ENCODE measurements around the gene MAPK1. TPM values are rescaled to one million over a fixed set of nuclear protein-coding genes. Genes with fewer than 3 reads are reported as not detected.
"Not testable (repeated sequence)": the region's sequence is repeated elsewhere in the genome, so short reads cannot be mapped to it uniquely, and the experiment has no call there.

The MAPK1 gene
- total RNA-seq, 1 experiment from 2014 or later = 139 TPM

DNA sequence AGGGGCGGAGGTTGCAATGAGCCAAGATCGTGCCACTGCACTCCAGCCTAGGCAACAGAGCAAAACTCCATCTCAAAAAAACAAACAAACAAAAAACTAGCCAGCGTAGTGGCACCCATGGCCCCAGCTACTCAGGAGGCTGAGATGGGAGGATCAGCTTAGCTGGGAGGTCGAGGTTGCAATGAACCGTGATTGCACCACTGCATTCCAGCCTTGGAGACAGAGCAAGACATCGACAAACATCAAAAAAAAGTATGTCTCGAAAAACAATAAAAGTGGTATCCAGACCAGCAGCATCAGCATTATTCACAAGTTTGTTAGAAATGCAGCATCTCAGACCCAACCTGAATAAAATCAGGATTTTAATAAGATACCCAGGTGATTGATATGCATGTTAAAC lies 6.2 kb upstream of the MAPK1 start:
- no TSS peak for BruUV-seq (replicated peaks)
- Histone ChIP-seq H3K4me1 (ENCODE audit: insufficient read depth, low read length, poor library complexity, severe bottlenecking) (peaks cover 5% of the 10 kb centered on the region), H3K4me3 (ENCODE audit: low read depth, low read length, poor library complexity, severe bottlenecking) (no peak overlapping the region), H3K36me3 (ENCODE audit: insufficient read depth, low read length, poor library complexity, severe bottlenecking) (no peaks in the 10 kb centered on the region), H3K27me3 (replicated peaks; ENCODE audit: insufficient read depth, low read depth, low read length, poor library complexity) (no peaks in the 10 kb centered on the region), H3K9me3 (ENCODE audit: low read depth, low read length, poor library complexity, severe bottlenecking) (no peaks in the 10 kb centered on the region), H3K27ac (ENCODE audit: low read depth, low read length, poor library complexity, severe bottlenecking) (no peak overlapping the region)
- ChIA-PET CTCF (no interaction called here), POLR2A (ENCODE audit: low non-redundant PET) (no interaction called here)
- DNase-seq (ENCODE audit: low spot score) = no peak
- TF ChIP-seq, protein P1, sequence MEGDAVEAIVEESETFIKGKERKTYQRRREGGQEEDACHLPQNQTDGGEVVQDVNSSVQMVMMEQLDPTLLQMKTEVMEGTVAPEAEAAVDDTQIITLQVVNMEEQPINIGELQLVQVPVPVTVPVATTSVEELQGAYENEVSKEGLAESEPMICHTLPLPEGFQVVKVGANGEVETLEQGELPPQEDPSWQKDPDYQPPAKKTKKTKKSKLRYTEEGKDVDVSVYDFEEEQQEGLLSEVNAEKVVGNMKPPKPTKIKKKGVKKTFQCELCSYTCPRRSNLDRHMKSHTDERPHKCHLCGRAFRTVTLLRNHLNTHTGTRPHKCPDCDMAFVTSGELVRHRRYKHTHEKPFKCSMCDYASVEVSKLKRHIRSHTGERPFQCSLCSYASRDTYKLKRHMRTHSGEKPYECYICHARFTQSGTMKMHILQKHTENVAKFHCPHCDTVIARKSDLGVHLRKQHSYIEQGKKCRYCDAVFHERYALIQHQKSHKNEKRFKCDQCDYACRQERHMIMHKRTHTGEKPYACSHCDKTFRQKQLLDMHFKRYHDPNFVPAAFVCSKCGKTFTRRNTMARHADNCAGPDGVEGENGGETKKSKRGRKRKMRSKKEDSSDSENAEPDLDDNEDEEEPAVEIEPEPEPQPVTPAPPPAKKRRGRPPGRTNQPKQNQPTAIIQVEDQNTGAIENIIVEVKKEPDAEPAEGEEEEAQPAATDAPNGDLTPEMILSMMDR (conservative IDR thresholded peaks at IDR 0.05; ENCODE audit: low read depth, low read length) = no peak
- TF ChIP-seq EZH2 (IDR thresholded peaks at IDR 0.05; ENCODE audit: borderline replicate concordance, low read depth, low read length, poor library complexity, severe bottlenecking) = no peak
- intact Hi-C loops (cut with micrococcal nuclease; ENCODE audit: unreplicated experiment) = no loop called here

DNA sequence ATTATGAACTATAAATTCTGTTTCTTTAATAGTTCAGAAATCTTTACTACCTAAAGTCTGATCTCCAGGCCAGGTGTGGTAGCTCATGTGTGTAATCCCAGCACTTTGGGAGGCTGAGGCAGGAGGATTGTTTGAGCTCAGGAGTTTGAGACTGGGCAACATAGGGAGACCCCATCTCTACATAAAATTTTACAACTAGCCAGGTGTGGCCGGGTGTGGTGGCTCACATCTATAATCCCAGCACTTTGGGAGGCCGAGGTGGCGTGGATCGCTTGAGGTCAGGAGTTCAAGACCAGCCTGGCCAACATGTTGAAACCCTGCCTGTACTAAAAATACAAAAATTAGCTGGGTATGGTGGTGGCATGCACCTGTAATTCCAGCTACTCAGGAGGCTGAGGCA lies 5.3 kb upstream of the MAPK1 start:
- CTCF ChIA-PET; POLR2A ChIA-PET (ENCODE audit: low non-redundant PET); H3K4me3 ChIP-seq (ENCODE audit: low read depth, low read length, poor library complexity, severe bottlenecking); H3K4me1 ChIP-seq (ENCODE audit: insufficient read depth, low read length, poor library complexity, severe bottlenecking); H3K36me3 ChIP-seq (ENCODE audit: insufficient read depth, low read length, poor library complexity, severe bottlenecking); DNase-seq (ENCODE audit: low spot score); H3K27ac ChIP-seq (ENCODE audit: low read depth, low read length, poor library complexity, severe bottlenecking); H3K27me3 ChIP-seq (replicated peaks; ENCODE audit: insufficient read depth, low read depth, low read length, poor library complexity); BruUV-seq (replicated peaks); intact Hi-C loops (cut with micrococcal nuclease; ENCODE audit: unreplicated experiment); H3K9me3 ChIP-seq (ENCODE audit: low read depth, low read length, poor library complexity, severe bottlenecking): not testable (repeated sequence)

DNA sequence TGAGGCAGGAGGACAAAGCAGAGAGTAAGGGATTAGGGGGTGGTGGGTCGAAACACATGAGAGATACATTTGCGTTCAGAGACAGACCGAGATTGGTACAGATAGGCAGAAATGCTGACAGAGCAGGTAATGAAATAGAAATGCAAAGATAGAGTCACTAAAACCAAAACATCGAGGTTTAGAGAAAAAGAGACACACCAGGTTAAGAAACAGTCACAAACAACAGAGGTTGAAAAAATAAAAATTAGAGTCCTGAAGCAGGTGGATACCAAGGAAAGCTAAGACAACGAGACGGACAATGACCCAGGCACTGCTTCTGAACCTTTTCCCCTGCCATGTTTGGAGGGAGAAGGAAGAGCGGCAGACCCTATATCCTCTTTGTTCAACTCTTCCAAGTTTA lies 1.2 kb upstream of the MAPK1 start:
- no peak overlapping the region for H3K27ac ChIP-seq (ENCODE audit: low read depth, low read length, poor library complexity, severe bottlenecking)
- BruUV-seq (replicated peaks) = no TSS peak
- TF ChIP-seq, protein P1 (conservative IDR thresholded peaks at IDR 0.05; ENCODE audit: low read depth, low read length) = no peak
- no peak for TF ChIP-seq EZH2 (IDR thresholded peaks at IDR 0.05; ENCODE audit: borderline replicate concordance, low read depth, low read length, poor library complexity, severe bottlenecking)
- peaks cover 19% of the 10 kb centered on the region for H3K4me1 ChIP-seq (ENCODE audit: insufficient read depth, low read length, poor library complexity, severe bottlenecking)
- no peaks in the 10 kb centered on the region for H3K9me3 ChIP-seq (ENCODE audit: low read depth, low read length, poor library complexity, severe bottlenecking)
- CTCF ChIA-PET = no interaction called here
- DNase-seq (ENCODE audit: low spot score) = no peak
- no peaks in the 10 kb centered on the region for H3K27me3 ChIP-seq (replicated peaks; ENCODE audit: insufficient read depth, low read depth, low read length, poor library complexity)
- H3K4me3 ChIP-seq (ENCODE audit: low read depth, low read length, poor library complexity, severe bottlenecking) = no peak overlapping the region
- intact Hi-C loops (cut with micrococcal nuclease; ENCODE audit: unreplicated experiment) = loop anchor here (5.0 kb wide), 1 partner anchor 51 kb away; no protein-coding TSS in a partner anchor
- POLR2A ChIA-PET (ENCODE audit: low non-redundant PET) = no interaction called here
- no peaks in the 10 kb centered on the region for H3K36me3 ChIP-seq (ENCODE audit: insufficient read depth, low read length, poor library complexity, severe bottlenecking)

DNA sequence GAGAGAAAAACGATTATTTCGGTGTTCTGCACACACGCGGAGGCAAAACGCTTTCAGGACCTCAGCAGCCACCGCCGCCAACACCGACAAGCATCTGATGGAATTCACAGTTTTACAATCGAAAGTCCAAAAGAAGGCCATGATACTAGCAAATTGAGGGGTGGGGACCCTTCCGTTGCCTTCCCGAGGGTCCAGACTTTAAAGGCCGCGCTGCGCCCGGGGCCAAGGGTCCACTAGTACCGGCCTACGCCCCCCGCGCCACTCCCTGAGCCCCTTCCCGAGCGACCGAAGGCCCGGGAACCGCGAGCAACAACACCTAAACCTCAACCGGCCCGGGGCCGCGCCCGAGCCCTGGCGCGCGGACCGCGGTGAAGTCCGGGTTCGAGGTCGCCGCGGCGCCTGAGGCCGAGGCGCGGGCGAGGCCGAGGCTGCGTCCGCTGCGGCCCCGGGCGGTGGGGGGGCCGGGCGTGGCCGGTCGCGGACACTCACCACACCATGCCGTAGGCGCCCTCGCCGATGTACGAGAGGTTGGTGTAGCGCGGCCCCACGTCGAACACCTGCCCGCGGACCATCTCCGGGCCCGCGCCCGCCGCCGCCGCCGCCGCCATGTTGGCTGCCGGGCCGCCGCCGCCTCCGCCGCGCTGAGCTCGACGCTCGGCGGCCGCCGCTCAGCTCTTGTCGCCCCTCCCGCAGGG lies 465 bp downstream of the MAPK1 start:
- intact Hi-C loops (cut with micrococcal nuclease; ENCODE audit: unreplicated experiment) = loop anchor here (5.0 kb wide), 1 partner anchor 50 kb away; no protein-coding TSS in a partner anchor
- H3K27ac ChIP-seq (ENCODE audit: low read depth, low read length, poor library complexity, severe bottlenecking) = peak overlapping the region; percentile 78
- TF ChIP-seq EZH2 (IDR thresholded peaks at IDR 0.05; ENCODE audit: borderline replicate concordance, low read depth, low read length, poor library complexity, severe bottlenecking) = no peak
- TF ChIP-seq, protein P1 (conservative IDR thresholded peaks at IDR 0.05; ENCODE audit: low read depth, low read length) = no peak
- peaks cover 23% of the 10 kb centered on the region for H3K4me1 ChIP-seq (ENCODE audit: insufficient read depth, low read length, poor library complexity, severe bottlenecking)
- no peaks in the 10 kb centered on the region for H3K9me3 ChIP-seq (ENCODE audit: low read depth, low read length, poor library complexity, severe bottlenecking)
- BruUV-seq (replicated peaks) = no TSS peak
- DNase-seq (ENCODE audit: low spot score) = peak; percentile 54
- no peaks in the 10 kb centered on the region for H3K36me3 ChIP-seq (ENCODE audit: insufficient read depth, low read length, poor library complexity, severe bottlenecking)
- POLR2A ChIA-PET (ENCODE audit: low non-redundant PET) = interaction anchor here (0.7 kb wide), 1 partner anchor 24 kb away, joined by 4 read pairs; no protein-coding TSS in a partner anchor
- peak overlapping the region; percentile 85 for H3K4me3 ChIP-seq (ENCODE audit: low read depth, low read length, poor library complexity, severe bottlenecking)
- CTCF ChIA-PET = interaction anchor here (0.5 to 0.6 kb wide), 2 partner anchors 12 to 87 kb away, joined by 3 to 9 read pairs; no protein-coding TSS in a partner anchor
- no peaks in the 10 kb centered on the region for H3K27me3 ChIP-seq (replicated peaks; ENCODE audit: insufficient read depth, low read depth, low read length, poor library complexity)
